Sigmoid colon (tissue), 7 donors: Measurements from ENCODE around the gene CNGB1. TPM values are rescaled to one million over a fixed set of nuclear protein-coding genes. Genes with fewer than 3 reads are reported as not detected.

Experiments
- DNase-seq: peaks from one replicate; pipeline ENCODE4 v3.0.0-alpha.2; 2019
- H3K27ac ChIP-seq, 4 donors: fragments of 200-600 bp; sonication (generic); one replicate each; pipeline ENCODE4 v1.5.1; 2016 to 2019; ENCODE audit warnings: mild to moderate bottlenecking in 1 of 4
- H3K27me3 ChIP-seq, 3 donors: fragments of 200-600 bp; sonication (generic); one replicate each; pipeline ENCODE4 v1.5.1; 2019; ENCODE audit warnings: mild to moderate bottlenecking in 1 of 3
- H3K36me3 ChIP-seq, 4 donors: fragments of 200-600 bp; sonication (generic); one replicate each; pipeline ENCODE4 v1.5.1; 2016 to 2019
- H3K4me1 ChIP-seq, 4 donors: fragments of 200-600 bp; sonication (generic); one replicate each; pipeline ENCODE4 v1.5.1; 2017 to 2019
- H3K4me3 ChIP-seq, 4 donors: fragments of 200-600 bp; sonication (generic); one replicate each; pipeline ENCODE4 v1.5.1; 2017 to 2019; ENCODE audit warnings: mild to moderate bottlenecking in 2 of 4, moderate library complexity in 1 of 4
- H3K9me3 ChIP-seq, 4 donors: fragments of 200-600 bp in 3 of 4; sonication (generic) in 3 of 4; one replicate each; pipeline versions ENCODE4 v1.5.1 to v1.6.1; 2013 to 2019
- EP300 ChIP-seq, 4 donors: sonication (generic); formaldehyde crosslinking; IDR thresholded peaks; one replicate each; pipeline ENCODE4 v1.6.1; 2017; ENCODE audit warnings: antibody characterized with exemption in 4 of 4
- POLR2A ChIP-seq, 2 donors: fragments of 450-650 bp; IDR thresholded peaks; one replicate each; pipeline ENCODE4 v1.6.1; 2016; ENCODE audit warnings: antibody characterized with exemption in 2 of 2, mild to moderate bottlenecking in 2 of 2, moderate library complexity in 2 of 2
- POLR2AphosphoS5 ChIP-seq, 4 donors: sonication (generic); formaldehyde crosslinking; IDR thresholded peaks; one replicate each; pipeline ENCODE4 v1.6.1; 2017; ENCODE audit warnings: antibody characterized with exemption in 4 of 4
- WGBS, 2 donors: extraction: QIAGEN DNeasy Blood & Tissue Kit; methylation state at CpG; one replicate each; pipeline ENCODE4 v1.1.7; 2013; 5-methylcytosine and 5-hydroxymethylcytosine counted together
- intact Hi-C: fragments of 100-400 bp; cut with DNase I; formaldehyde crosslinking; loops from one replicate; pipeline ENCODE4 v1.15.1; 2023
- polyA plus RNA-seq, 3 donors: library from polyadenylated mRNA; stranded (reverse); fragments of 200-250 nt; gene quantifications; one replicate each; pipeline ENCODE4 v1.2.3, GENCODE V29; 2013
- total RNA-seq, 4 donors: library from RNA; depleted of rRNA; stranded (reverse); fragments of >200 nt; gene quantifications; one replicate each; pipeline ENCODE4 v1.1.0, GENCODE V29; 2016
- TF ChIP-seq, protein P1 (sequence below), 4 experiments: fragments of 450-650 bp in 3 of 4; fragments of 200-600 bp in 1 of 4; IDR thresholded peaks; one replicate each; pipeline ENCODE4 v1.5.1; 2016 to 2019; ENCODE audit warnings: antibody characterized with exemption in 4 of 4, mild to moderate bottlenecking in 3 of 4, moderate library complexity in 2 of 4
- donor health status: healthy with polysubstance abuse.
- donor health status: Bipolar disorder and iron deficiency.
- donor health status: healthy.

Gene CNGB1
- total and polyA plus RNA-seq, 7 donors = 0.70 to 13.0 (median 1.4) TPM; not detected in 3

DNA sequence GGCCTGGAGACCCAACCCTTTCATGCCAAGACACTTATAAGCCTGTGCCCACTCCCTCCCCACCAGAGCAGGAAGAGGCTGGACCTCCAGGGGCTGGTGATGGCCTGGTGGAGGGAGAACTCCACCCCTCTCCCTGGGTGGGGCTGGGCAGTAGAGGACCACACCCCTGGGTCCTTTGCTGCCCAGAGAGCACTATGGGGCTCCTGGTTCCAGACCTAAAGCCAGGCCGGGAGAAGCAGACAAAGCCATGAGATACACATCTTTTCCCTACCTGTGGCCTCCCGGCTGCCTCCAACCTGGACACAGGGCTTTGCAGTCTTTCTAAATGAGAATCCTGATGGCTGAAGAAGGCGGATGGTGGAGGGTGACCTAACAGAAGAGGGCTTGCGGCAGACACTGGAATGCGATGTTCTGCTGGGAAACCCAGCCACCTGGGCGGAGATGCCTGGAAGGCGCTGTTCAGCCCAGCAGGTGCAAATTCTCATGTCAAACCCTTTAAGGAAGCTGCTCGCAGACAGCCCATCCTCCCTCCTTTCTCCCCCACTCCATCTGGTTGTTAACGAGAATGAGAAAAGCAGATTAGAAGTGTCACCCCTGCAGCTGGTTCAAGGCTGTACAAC is 124.7 kb downstream of the CNGB1 start:
- no peak overlapping the region for H3K4me3 ChIP-seq
- no peak for TF ChIP-seq POLR2A (IDR thresholded peaks at IDR 0.05)
- TF ChIP-seq, protein P1, sequence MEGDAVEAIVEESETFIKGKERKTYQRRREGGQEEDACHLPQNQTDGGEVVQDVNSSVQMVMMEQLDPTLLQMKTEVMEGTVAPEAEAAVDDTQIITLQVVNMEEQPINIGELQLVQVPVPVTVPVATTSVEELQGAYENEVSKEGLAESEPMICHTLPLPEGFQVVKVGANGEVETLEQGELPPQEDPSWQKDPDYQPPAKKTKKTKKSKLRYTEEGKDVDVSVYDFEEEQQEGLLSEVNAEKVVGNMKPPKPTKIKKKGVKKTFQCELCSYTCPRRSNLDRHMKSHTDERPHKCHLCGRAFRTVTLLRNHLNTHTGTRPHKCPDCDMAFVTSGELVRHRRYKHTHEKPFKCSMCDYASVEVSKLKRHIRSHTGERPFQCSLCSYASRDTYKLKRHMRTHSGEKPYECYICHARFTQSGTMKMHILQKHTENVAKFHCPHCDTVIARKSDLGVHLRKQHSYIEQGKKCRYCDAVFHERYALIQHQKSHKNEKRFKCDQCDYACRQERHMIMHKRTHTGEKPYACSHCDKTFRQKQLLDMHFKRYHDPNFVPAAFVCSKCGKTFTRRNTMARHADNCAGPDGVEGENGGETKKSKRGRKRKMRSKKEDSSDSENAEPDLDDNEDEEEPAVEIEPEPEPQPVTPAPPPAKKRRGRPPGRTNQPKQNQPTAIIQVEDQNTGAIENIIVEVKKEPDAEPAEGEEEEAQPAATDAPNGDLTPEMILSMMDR (IDR thresholded peaks at IDR 0.05) = no peak
- DNase-seq = no peak

DNA sequence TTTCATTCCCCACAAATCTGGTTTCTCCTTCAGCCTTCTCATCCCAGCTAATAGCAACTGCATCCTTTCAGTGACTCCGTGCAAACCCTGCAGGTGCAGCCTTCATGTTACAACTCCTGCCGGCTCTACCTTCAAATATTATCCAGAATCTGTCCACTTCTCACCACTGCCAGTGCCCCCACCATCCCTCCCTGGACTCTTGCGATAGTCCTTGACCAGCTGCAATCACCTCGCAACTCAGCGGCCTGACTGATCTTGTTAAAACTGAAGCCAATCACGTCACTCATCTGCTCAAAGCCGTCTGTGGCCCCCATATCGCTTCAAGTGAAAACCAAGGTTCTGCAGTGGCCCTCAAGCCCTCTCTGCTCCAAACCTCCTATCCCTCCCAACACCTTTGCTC is 125.8 kb downstream of the CNGB1 start:
- H3K27me3 ChIP-seq = no peaks in the 10 kb centered on the region
- DNase-seq = no peak
- H3K4me1 ChIP-seq = no peaks in the 10 kb centered on the region
- no peaks in the 10 kb centered on the region for H3K36me3 ChIP-seq
- TF ChIP-seq, protein P1 (IDR thresholded peaks at IDR 0.05) = no peak
- TF ChIP-seq EP300 (IDR thresholded peaks at IDR 0.05) (no peak), POLR2AphosphoS5 (IDR thresholded peaks at IDR 0.05) (no peak), POLR2A (IDR thresholded peaks at IDR 0.05) (no peak)
- no peak overlapping the region for H3K27ac ChIP-seq
- WGBS, 2 donors = 81 to 88% methylated on average over 8 of the region's 8 CpGs
- intact Hi-C loops = no loop called here
- H3K4me3 ChIP-seq = no peak overlapping the region
- no peaks in the 10 kb centered on the region for H3K9me3 ChIP-seq

More for the DNA sequence above, 124.7 kb downstream of the CNGB1 start:
- 56 to 64% methylated on average over 9 of the region's 9 CpGs for WGBS, 2 donors
- no peaks in the 10 kb centered on the region for H3K9me3 ChIP-seq
- intact Hi-C loops = no loop called here
- no peak overlapping the region for H3K27ac ChIP-seq
- no peaks in the 10 kb centered on the region for H3K27me3 ChIP-seq
- no peaks in the 10 kb centered on the region for H3K4me1 ChIP-seq
- no peaks in the 10 kb centered on the region for H3K36me3 ChIP-seq

DNA sequence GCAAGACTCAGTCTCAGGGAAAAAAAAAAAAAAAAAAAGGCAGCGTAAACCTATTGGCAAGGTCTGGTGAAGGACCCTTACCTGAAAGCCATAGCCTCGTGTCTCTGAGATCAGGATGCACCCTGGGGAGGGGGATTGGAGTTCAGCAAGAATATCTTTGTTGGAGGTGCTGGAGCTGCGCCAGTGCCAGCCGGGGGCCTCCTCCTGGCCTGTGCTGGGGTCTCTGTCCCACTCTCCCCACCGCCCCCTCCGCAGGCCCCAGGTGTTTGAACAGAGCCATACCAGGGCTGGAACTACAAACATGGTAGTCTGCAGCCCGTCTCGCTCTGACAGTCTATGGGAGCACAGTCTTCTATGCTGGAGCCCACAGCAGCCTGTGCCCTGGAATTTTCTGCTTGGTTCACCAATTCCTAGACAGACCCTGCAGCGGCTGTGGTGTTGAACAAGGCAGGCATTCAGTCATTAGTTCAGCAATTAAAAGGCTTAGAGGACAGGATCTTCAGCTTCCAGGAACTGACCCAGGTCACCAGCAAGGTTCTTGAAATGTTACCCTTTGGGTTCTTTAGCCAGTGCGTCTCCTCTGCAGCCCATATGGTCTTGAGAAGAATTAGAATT is 126.4 kb downstream of the CNGB1 start:
- Histone ChIP-seq H3K36me3 (no peaks in the 10 kb centered on the region), H3K9me3 (no peaks in the 10 kb centered on the region), H3K27me3 (no peaks in the 10 kb centered on the region), H3K27ac (no peak overlapping the region), H3K4me1 (no peaks in the 10 kb centered on the region), H3K4me3 (no peak overlapping the region)
- DNase-seq = no peak
- intact Hi-C loops = no loop called here
- 90 to 91% methylated on average over 10 of the region's 10 CpGs for WGBS, 2 donors
- TF ChIP-seq, protein P1 (IDR thresholded peaks at IDR 0.05) = no peak
- TF ChIP-seq POLR2A (IDR thresholded peaks at IDR 0.05) (no peak), POLR2AphosphoS5 (IDR thresholded peaks at IDR 0.05) (no peak), EP300 (IDR thresholded peaks at IDR 0.05) (no peak)

DNA sequence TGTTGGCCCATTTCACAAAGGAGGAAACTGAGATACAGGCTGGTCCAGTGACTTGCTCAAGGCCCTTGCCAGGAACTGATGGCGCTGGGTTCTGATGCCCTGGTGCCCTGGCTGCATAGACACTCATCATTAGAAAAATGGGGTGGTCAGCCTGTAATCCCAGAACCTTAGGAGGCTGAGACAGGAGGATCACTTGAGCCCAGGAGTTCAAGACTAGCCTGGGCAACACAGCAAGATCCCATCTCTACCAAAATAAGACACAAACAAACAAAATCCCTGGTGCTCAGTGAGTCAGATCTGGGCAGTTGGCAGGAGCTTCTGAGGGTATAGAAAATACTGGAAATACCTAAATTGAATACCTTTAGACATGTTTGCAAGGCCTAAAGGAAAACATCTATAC is 127.5 kb downstream of the CNGB1 start:
- H3K27ac ChIP-seq = no peak overlapping the region
- H3K4me1 ChIP-seq = no peaks in the 10 kb centered on the region
- intact Hi-C loops = no loop called here
- no peaks in the 10 kb centered on the region for H3K9me3 ChIP-seq
- TF ChIP-seq, protein P1 (IDR thresholded peaks at IDR 0.05) = no peak
- TF ChIP-seq POLR2AphosphoS5 (IDR thresholded peaks at IDR 0.05) = no peak
- TF ChIP-seq EP300 (IDR thresholded peaks at IDR 0.05) = no peak
- no peak for TF ChIP-seq POLR2A (IDR thresholded peaks at IDR 0.05)
- no peaks in the 10 kb centered on the region for H3K27me3 ChIP-seq
- H3K36me3 ChIP-seq = no peaks in the 10 kb centered on the region
- H3K4me3 ChIP-seq = no peak overlapping the region
- no peak for DNase-seq
- 97 to 100% methylated on average over 1 of the region's 1 CpG for WGBS, 2 donors

DNA sequence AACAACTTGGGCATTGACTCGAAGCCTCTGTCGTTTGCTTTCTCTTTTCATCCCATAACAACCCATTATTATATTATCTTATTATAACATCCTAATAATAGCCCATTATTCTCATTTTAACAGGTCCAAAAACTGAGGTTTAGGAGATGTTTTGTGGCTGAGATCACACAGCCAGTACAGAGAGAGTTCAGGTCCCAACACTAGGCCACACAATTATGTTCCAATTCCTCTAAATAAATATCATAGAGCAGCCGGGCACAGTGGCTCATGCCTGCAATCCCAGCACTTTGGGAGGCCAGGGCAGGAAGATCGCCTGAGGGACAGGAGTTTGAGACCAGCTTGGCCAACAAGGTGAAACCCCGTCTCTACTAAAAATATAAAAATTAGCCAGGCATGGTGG is 128.3 kb downstream of the CNGB1 start:
- WGBS, 2 donors = 88% methylated on average over 5 of the region's 5 CpGs
- H3K27ac ChIP-seq = no peak overlapping the region
- DNase-seq = no peak

More for the DNA sequence above, 128.3 kb downstream of the CNGB1 start:
- H3K4me1 ChIP-seq = no peaks in the 10 kb centered on the region
- H3K27me3 ChIP-seq = no peaks in the 10 kb centered on the region
- H3K4me3 ChIP-seq = no peak overlapping the region
- no peaks in the 10 kb centered on the region for H3K36me3 ChIP-seq
- intact Hi-C loops = no loop called here
- TF ChIP-seq POLR2A (IDR thresholded peaks at IDR 0.05) = no peak
- no peak for TF ChIP-seq POLR2AphosphoS5 (IDR thresholded peaks at IDR 0.05)
- TF ChIP-seq, protein P1 (IDR thresholded peaks at IDR 0.05) = no peak
- no peak for TF ChIP-seq EP300 (IDR thresholded peaks at IDR 0.05)
- H3K9me3 ChIP-seq = no peaks in the 10 kb centered on the region
